Kidney (tissue), 14 donors: ENCODE measurements around the gene GNA15. TPM values are rescaled to one million over a fixed set of nuclear protein-coding genes. Genes with fewer than 3 reads are reported as not detected.

Experiments
- DNase-seq, 5 donors: peaks; one replicate each; pipeline ENCODE4 v3.0.0-alpha.2; 2013 to 2020
- FAIRE-seq: peaks from 2 replicates; lab custom pipeline; 2012; peaks lifted over from hg19 to GRCh38; lab: Jason Lieb, UNC
- H3K27ac ChIP-seq, 2 donors: one replicate each; pipeline ENCODE4 v1.7.0; 2013; ENCODE audit warnings: low read depth in 2 of 2, low read length in 2 of 2, inconsistent platforms in 1 of 2
- H3K27me3 ChIP-seq: one replicate; pipeline ENCODE4 v1.7.1; 2013; ENCODE audit warnings: low read length, inconsistent platforms; ENCODE audit not compliant: control insufficient read depth, insufficient read depth
- H3K36me3 ChIP-seq, 3 donors: one replicate each; pipeline versions ENCODE4 v1.7.0 to v1.7.1; 2013; ENCODE audit warnings: low read length in 3 of 3, control low read depth in 1 of 3, inconsistent platforms in 1 of 3; ENCODE audit not compliant: insufficient read depth in 3 of 3, control insufficient read depth in 2 of 3
- H3K4me1 ChIP-seq, 3 donors: one replicate each; pipeline versions ENCODE4 v1.7.0 to v1.7.1; 2013; ENCODE audit warnings: low read length in 3 of 3, inconsistent platforms in 1 of 3, low read depth in 1 of 3; ENCODE audit not compliant: control insufficient read depth in 2 of 3, insufficient read depth in 2 of 3
- H3K4me3 ChIP-seq, 3 donors: one replicate each; pipeline versions ENCODE4 v1.7.0 to v1.8.1; 2013; ENCODE audit warnings: low read length in 3 of 3, control low read depth in 1 of 3, inconsistent platforms in 1 of 3
- H3K9ac ChIP-seq, 3 donors: one replicate each; pipeline versions ENCODE4 v1.7.0 to v1.7.1; 2013; ENCODE audit warnings: low read length in 3 of 3, control low read depth in 1 of 3, inconsistent platforms in 1 of 3
- H3K9me3 ChIP-seq, 3 donors: one replicate each; pipeline versions ENCODE4 v1.7.0 to v1.7.1; 2013; ENCODE audit warnings: low read length in 3 of 3, control low read depth in 1 of 3, inconsistent platforms in 1 of 3; ENCODE audit not compliant: control insufficient read depth in 2 of 3, insufficient read depth in 1 of 3
- intact Hi-C: fragments of 100-400 bp; cut with DNase I; formaldehyde crosslinking; loops from one replicate; pipeline ENCODE4 v1.11.1; 2022
- polyA plus RNA-seq: library from polyadenylated mRNA; stranded (reverse); fragments of 350-450 nt; fragmentation: Illumina TruSeq; extraction: RNeasy Lipid Tissue Mini Kit (QIAGEN cat#74804); gene quantifications from one replicate; pipeline ENCODE4 v1.2.3, GENCODE V29; 2014; ENCODE audit warnings: low read depth, low replicate concordance; ENCODE audit not compliant: insufficient read depth
- total RNA-seq: library from RNA; stranded (reverse); fragmentation: NEBNext Ultra II Directional; extraction: Animal tissue kit (Norgen Biotek cat#: 25700); gene quantifications from one replicate; pipeline ENCODE4 v1.2.1, GENCODE V29; 2021
- TF ChIP-seq, protein P1 (sequence below): IDR thresholded peaks from 3 replicates; pipeline ENCODE4 v1.5.1; 2012; ENCODE audit warnings: mild to moderate bottlenecking, moderate library complexity, borderline replicate concordance; ENCODE audit not compliant: insufficient read depth; ENCODE audit errors: extremely low read depth
- donor health status: control.
- donor health status: control.
- donor health status: control.
- donor health status: control.
- donor health status: control.
- donor health status: DM: yes; HTN: yes; CAD: no.
- donor health status: Normal renal cell carcinoma (clear cell type).

Gene GNA15
- total and polyA plus RNA-seq, 2 donors from 2014 or later, result 1.7 to 8.7 TPM

- Histone ChIP-seq H3K27ac (no peak overlapping the region), H3K36me3 (no peaks in the 10 kb centered on the region), H3K27me3 (no peaks in the 10 kb centered on the region), H3K9ac (no peak overlapping the region), H3K4me3 (no peak overlapping the region), H3K9me3 (no peaks in the 10 kb centered on the region), H3K4me1 (no peaks in the 10 kb centered on the region)
- intact Hi-C loops, result no loop called here
- FAIRE-seq, result no peak
- DNase-seq, result peak in 1 of 5 donors; percentile 83
- TF ChIP-seq, protein P1, sequence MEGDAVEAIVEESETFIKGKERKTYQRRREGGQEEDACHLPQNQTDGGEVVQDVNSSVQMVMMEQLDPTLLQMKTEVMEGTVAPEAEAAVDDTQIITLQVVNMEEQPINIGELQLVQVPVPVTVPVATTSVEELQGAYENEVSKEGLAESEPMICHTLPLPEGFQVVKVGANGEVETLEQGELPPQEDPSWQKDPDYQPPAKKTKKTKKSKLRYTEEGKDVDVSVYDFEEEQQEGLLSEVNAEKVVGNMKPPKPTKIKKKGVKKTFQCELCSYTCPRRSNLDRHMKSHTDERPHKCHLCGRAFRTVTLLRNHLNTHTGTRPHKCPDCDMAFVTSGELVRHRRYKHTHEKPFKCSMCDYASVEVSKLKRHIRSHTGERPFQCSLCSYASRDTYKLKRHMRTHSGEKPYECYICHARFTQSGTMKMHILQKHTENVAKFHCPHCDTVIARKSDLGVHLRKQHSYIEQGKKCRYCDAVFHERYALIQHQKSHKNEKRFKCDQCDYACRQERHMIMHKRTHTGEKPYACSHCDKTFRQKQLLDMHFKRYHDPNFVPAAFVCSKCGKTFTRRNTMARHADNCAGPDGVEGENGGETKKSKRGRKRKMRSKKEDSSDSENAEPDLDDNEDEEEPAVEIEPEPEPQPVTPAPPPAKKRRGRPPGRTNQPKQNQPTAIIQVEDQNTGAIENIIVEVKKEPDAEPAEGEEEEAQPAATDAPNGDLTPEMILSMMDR, result no peak
These were observed 40.2 kb downstream of the GNA15 start for GRCh38 chr19:3175781-3176714.

GRCh38 chr19:3176715-3177501 is 41.1 kb downstream of the GNA15 start:
- Histone ChIP-seq H3K4me1 (no peaks in the 10 kb centered on the region), H3K9me3 (no peaks in the 10 kb centered on the region), H3K27ac (no peak overlapping the region), H3K36me3 (no peaks in the 10 kb centered on the region), H3K9ac (no peak overlapping the region), H3K27me3 (no peaks in the 10 kb centered on the region), H3K4me3 (no peak overlapping the region)
- TF ChIP-seq, protein P1, result no peak
- intact Hi-C loops, result no loop called here
- FAIRE-seq (no peak), DNase-seq (peak in 1 of 5 donors; percentile 84)

GRCh38 chr19:3178377-3178972 is 42.6 kb downstream of the GNA15 start, which contains the start of gene S1PR4:
Gene S1PR4 (plus strand): TSS chr19:3178769. CDS start chr19:3178793, 24 bp downstream.
- Histone ChIP-seq H3K27me3 (no peaks in the 10 kb centered on the region), H3K4me1 (no peaks in the 10 kb centered on the region), H3K4me3 (no peak within 1 kb of the TSS), H3K9me3 (no peaks in the 10 kb centered on the region), H3K9ac (no peak within 1 kb of the TSS), H3K27ac (peak within 1 kb of the TSS in 1 of 2 donors; percentile 37), H3K36me3 (no peaks in the 10 kb centered on the region)
- DNase-seq (peak in 1 of 5 donors; percentile 83), FAIRE-seq (no peak)
- TF ChIP-seq, protein P1, result no peak
- intact Hi-C loops, result no loop called here
